HFF-Myc (cell line): ENCODE data around the gene MKRN1.

ENCODE experiments used
- DNase-seq: peaks from one replicate; pipeline ENCODE4 v3.0.0-alpha.2; 2011; ENCODE audit warnings: low read depth; ENCODE audit errors: extremely low read depth
- H3K4me3 ChIP-seq: replicated peaks from 2 replicates; pipeline ENCODE4 v1.5.1; 2011; ENCODE audit warnings: low read depth, mild to moderate bottlenecking, control low read depth, low read length
- CTCF ChIP-seq: IDR thresholded peaks from 2 replicates; pipeline ENCODE4 v1.5.1; 2012; ENCODE audit warnings: mild to moderate bottlenecking, low read depth, low read length, control low read depth; ENCODE audit errors: missing control alignments

Gene MKRN1

GRCh38 chr7:140484951-140485499 lies 5.7 kb upstream of the MKRN1 start:
- TF ChIP-seq CTCF = no peak
- no peak for DNase-seq
- H3K4me3 ChIP-seq = no peak overlapping the region

- no peak overlapping the region for H3K4me3 ChIP-seq
- no peak for TF ChIP-seq CTCF
- no peak for DNase-seq
Measured at GRCh38 chr7:140484479-140484878, 5.2 kb upstream of the MKRN1 start.

- H3K4me3 ChIP-seq = peak overlapping the region; percentile 82
- DNase-seq = no peak
- no peak for TF ChIP-seq CTCF
Measured at GRCh38 chr7:140479739-140480084, 407 bp upstream of the MKRN1 start.

- no peak for TF ChIP-seq CTCF
- no peak for DNase-seq
- peak overlapping the region; percentile 82 for H3K4me3 ChIP-seq
Measured at GRCh38 chr7:140478246-140479061, 851 bp downstream of the MKRN1 start.

GRCh38 chr7:140476698-140477261 lies 2.5 kb downstream of the MKRN1 start:
- H3K4me3 ChIP-seq = no peak overlapping the region
- TF ChIP-seq CTCF = no peak
- DNase-seq = no peak

GRCh38 chr7:140475747-140476333 lies 3.5 kb downstream of the MKRN1 start:
- H3K4me3 ChIP-seq = no peak overlapping the region
- TF ChIP-seq CTCF = peak; percentile 20
- no peak for DNase-seq
